Breast epithelium (tissue), 3 donors: Measurements from ENCODE around the gene SEC61A1.
A peak's percentile ranks its signal among the peaks of the same experiment; 100 is the strongest.

ENCODE experiments used
- CTCF ChIP-seq, 3 donors: fragments of 450-650 bp; IDR thresholded peaks; one replicate each; pipeline ENCODE4 v1.5.1; 2016 to 2017; ENCODE audit warnings: antibody characterized with exemption in 3 of 3, mild to moderate bottlenecking in 3 of 3, moderate library complexity in 3 of 3
- POLR2AphosphoS5 ChIP-seq, 3 donors: sonication (generic); formaldehyde crosslinking; IDR thresholded peaks; one replicate each; pipeline ENCODE4 v1.6.1; 2017; ENCODE audit warnings: antibody characterized with exemption in 3 of 3

GRCh38 chr3:128075522-128076482 lies 23.6 kb downstream of the SEC61A1 start:
- TF ChIP-seq POLR2AphosphoS5 (IDR thresholded peaks at IDR 0.05) (peak; percentile 14 to 43 (median 36)), CTCF (IDR thresholded peaks at IDR 0.05) (peak; percentile 66 to 82 (median 68))
